A204.1 (cell line): ENCODE data around the gene EIF4EBP2.

ENCODE experiments used
- FAIRE-seq: peaks from 2 replicates; lab custom pipeline; 2012; peaks lifted over from hg19 to GRCh38; lab: Jason Lieb, UNC

The EIF4EBP2 gene

GRCh38 chr10:70461397-70462348 is 57.7 kb downstream of the EIF4EBP2 start:
- no peak for FAIRE-seq

- no peak for FAIRE-seq
Measured at GRCh38 chr10:70462349-70462984, 58.5 kb downstream of the EIF4EBP2 start.

GRCh38 chr10:70465278-70465677 is 61.3 kb downstream of the EIF4EBP2 start:
- FAIRE-seq: no peak

GRCh38 chr10:70465832-70466231 is 61.9 kb downstream of the EIF4EBP2 start:
- no peak for FAIRE-seq

GRCh38 chr10:70466951-70467350 is 63.0 kb downstream of the EIF4EBP2 start:
- FAIRE-seq: no peak

GRCh38 chr10:70472799-70473454 is 69.0 kb downstream of the EIF4EBP2 start:
- no peak for FAIRE-seq

GRCh38 chr10:70474780-70475179 is 70.8 kb downstream of the EIF4EBP2 start:
- FAIRE-seq: no peak

GRCh38 chr10:70475661-70476060 is 71.7 kb downstream of the EIF4EBP2 start:
- FAIRE-seq: no peak

GRCh38 chr10:70476249-70477035 is 72.5 kb downstream of the EIF4EBP2 start:
- FAIRE-seq: no peak

GRCh38 chr10:70477661-70478162 is 73.8 kb downstream of the EIF4EBP2 start:
- no peak for FAIRE-seq
